Endodermal cell (in vitro differentiated cells): ENCODE results near the gene JMJD6. TPM values are rescaled to one million over a fixed set of nuclear protein-coding genes. Genes with fewer than 3 reads are reported as not detected.

Experiments
- DNase-seq: peaks from one replicate; pipeline ENCODE4 v3.0.0-alpha.2; 2017
- H3K27ac ChIP-seq: 2 replicates; pipeline ENCODE4 v1.5.1; 2013; ENCODE audit warnings: mild to moderate bottlenecking, low read depth, low read length, moderate library complexity
- H3K27me3 ChIP-seq: 2 replicates; pipeline ENCODE4 v1.6.1; 2013; ENCODE audit warnings: mild to moderate bottlenecking, low read length, moderate library complexity; ENCODE audit not compliant: insufficient read depth, control insufficient read depth, poor library complexity, severe bottlenecking
- H3K36me3 ChIP-seq: 2 replicates; pipeline ENCODE4 v1.7.0; 2013; ENCODE audit warnings: mild to moderate bottlenecking, low read length, moderate library complexity; ENCODE audit not compliant: control insufficient read depth, insufficient read depth
- H3K4me1 ChIP-seq: one replicate; pipeline ENCODE4 v1.7.0; 2013; ENCODE audit warnings: low read length; ENCODE audit not compliant: control insufficient read depth, insufficient read depth
- H3K4me3 ChIP-seq: 2 replicates; pipeline ENCODE4 v1.5.1; 2013; ENCODE audit warnings: mild to moderate bottlenecking, low read length, moderate library complexity
- H3K9ac ChIP-seq: 2 replicates; pipeline ENCODE4 v1.6.1; 2013; ENCODE audit warnings: mild to moderate bottlenecking, low read length, moderate library complexity; ENCODE audit not compliant: poor library complexity, severe bottlenecking; ENCODE audit errors: extremely low read depth
- H3K9me3 ChIP-seq: 2 replicates; pipeline ENCODE4 v1.6.1; 2013; ENCODE audit warnings: mild to moderate bottlenecking, low read length, moderate library complexity; ENCODE audit not compliant: control insufficient read depth
- H3K27ac Mint-ChIP-seq: 2 replicates; pipeline ENCODE4 v1.8.0; 2020; ENCODE audit warnings: mixed read lengths
- H3K27me3 Mint-ChIP-seq: 2 replicates; pipeline ENCODE4 v1.8.0; 2021; ENCODE audit warnings: mild to moderate bottlenecking, mixed read lengths; ENCODE audit not compliant: insufficient read depth
- H3K36me3 Mint-ChIP-seq: 2 replicates; pipeline ENCODE4 v1.8.0; 2020; ENCODE audit warnings: low read depth, mixed read lengths
- H3K4me1 Mint-ChIP-seq: 2 replicates; pipeline ENCODE4 v1.8.0; 2020; ENCODE audit warnings: mixed read lengths
- H3K4me3 Mint-ChIP-seq: 2 replicates; pipeline ENCODE4 v1.8.0; 2020; ENCODE audit warnings: mild to moderate bottlenecking, moderate library complexity, mixed read lengths
- H3K9me3 Mint-ChIP-seq: 2 replicates; pipeline ENCODE4 v1.8.0; 2020; ENCODE audit warnings: mild to moderate bottlenecking, mixed read lengths
- WGBS, 2 experiments: methylation state at CpG; one replicate each; pipeline versions ENCODE4 v1.1.5 to v1.1.7; 2013; ENCODE audit warnings: missing lambda C conversion rate in 2 of 2, mixed read lengths in 1 of 2; ENCODE audit not compliant: insufficient coverage in 1 of 2, insufficient read length in 1 of 2; 5-methylcytosine and 5-hydroxymethylcytosine counted together
- total RNA-seq, 2 donors: library from RNA; stranded (reverse); fragmentation: NEBNext Ultra II Directional in 1 of 2; extraction: Animal tissue kit (Norgen Biotek cat#: 25700) in 1 of 2; gene quantifications; 2 replicates in 1 of 2; 3 replicates in 1 of 2; pipeline ENCODE4 v1.2.1, GENCODE V29; 2021
- TF ChIP-seq, protein P1 (sequence below): fragments of 200-600 bp; sonication (generic); conservative IDR thresholded peaks from 2 replicates; pipeline ENCODE4 v1.5.0; 2021; ENCODE audit warnings: antibody characterized with exemption, mild to moderate bottlenecking

Gene JMJD6
- total RNA-seq, 2 donors from 2014 or later: 17.0 to 20.3 TPM

DNA sequence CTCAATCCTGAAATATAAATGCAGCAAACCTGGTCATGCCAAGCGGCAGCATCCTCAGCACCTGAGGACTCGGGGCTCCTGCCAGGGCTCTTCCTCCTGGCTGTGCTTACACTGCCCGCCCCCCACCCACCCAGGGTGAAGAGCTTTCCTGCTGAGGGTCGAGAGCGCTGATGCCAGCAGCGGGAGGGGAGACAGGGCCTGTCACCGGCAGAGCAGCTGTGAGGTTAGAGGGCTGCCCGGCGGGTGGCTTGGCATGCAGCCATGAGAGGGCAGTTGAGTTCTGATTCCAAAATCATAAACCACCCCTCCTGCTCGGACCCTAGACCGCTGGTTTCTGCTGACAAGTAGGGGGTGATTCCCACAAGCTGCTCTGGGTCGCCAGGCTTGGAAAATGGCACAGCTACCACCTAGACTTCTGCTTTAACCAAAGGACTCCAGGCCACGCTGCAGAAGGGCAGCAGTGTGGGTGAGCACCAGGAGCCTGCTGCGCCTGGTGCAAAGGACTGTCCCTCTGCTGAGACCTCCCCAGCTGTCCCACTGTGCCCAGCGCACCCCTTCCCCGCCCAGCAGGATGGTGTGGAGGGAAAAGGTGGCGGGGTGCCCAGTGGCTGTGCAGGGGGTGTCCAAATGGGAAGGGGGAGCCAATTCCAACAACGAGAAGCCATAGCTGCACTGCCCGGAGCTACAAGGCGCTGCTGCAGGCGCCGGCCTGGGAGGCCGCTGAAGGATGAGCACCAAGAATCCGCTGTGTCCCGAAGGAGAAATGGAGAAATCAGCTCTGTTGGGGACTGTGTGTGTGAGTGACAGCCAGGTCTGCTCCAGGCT lies 42.3 kb downstream of the JMJD6 start:
- Histone ChIP-seq H3K4me1 (no peaks in the 10 kb centered on the region), H3K27me3 (no peaks in the 10 kb centered on the region), H3K4me3 (no peak overlapping the region), H3K27ac (no peak overlapping the region), H3K9me3 (no peaks in the 10 kb centered on the region), H3K36me3 (peaks cover 15% of the 10 kb centered on the region), H3K9ac (no peak overlapping the region)
- Mint-ChIP-seq H3K27ac (no peak overlapping the region), H3K36me3 (peaks cover 12% of the 10 kb centered on the region), H3K9me3 (no peaks in the 10 kb centered on the region), H3K4me1 (peaks cover 9% of the 10 kb centered on the region), H3K27me3 (no peaks in the 10 kb centered on the region), H3K4me3 (no peak overlapping the region)
- TF ChIP-seq, protein P1, sequence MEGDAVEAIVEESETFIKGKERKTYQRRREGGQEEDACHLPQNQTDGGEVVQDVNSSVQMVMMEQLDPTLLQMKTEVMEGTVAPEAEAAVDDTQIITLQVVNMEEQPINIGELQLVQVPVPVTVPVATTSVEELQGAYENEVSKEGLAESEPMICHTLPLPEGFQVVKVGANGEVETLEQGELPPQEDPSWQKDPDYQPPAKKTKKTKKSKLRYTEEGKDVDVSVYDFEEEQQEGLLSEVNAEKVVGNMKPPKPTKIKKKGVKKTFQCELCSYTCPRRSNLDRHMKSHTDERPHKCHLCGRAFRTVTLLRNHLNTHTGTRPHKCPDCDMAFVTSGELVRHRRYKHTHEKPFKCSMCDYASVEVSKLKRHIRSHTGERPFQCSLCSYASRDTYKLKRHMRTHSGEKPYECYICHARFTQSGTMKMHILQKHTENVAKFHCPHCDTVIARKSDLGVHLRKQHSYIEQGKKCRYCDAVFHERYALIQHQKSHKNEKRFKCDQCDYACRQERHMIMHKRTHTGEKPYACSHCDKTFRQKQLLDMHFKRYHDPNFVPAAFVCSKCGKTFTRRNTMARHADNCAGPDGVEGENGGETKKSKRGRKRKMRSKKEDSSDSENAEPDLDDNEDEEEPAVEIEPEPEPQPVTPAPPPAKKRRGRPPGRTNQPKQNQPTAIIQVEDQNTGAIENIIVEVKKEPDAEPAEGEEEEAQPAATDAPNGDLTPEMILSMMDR: no peak
- DNase-seq: no peak
- 91 to 96% methylated on average over 14 to 25 of the region's 25 CpGs for WGBS, 2 experiments

GRCh38 chr17:76683011-76683755 lies 43.2 kb downstream of the JMJD6 start:
- peak; percentile 85 for DNase-seq
- H3K4me1 Mint-ChIP-seq: peaks cover 5% of the 10 kb centered on the region
- peaks cover 12% of the 10 kb centered on the region for H3K36me3 Mint-ChIP-seq
- H3K27ac ChIP-seq: no peak overlapping the region
- no peaks in the 10 kb centered on the region for H3K9me3 ChIP-seq
- H3K9me3 Mint-ChIP-seq: no peaks in the 10 kb centered on the region
- H3K27me3 ChIP-seq: no peaks in the 10 kb centered on the region
- H3K4me3 Mint-ChIP-seq: no peak overlapping the region
- H3K4me1 ChIP-seq: no peaks in the 10 kb centered on the region
- H3K9ac ChIP-seq: no peak overlapping the region
- no peaks in the 10 kb centered on the region for H3K27me3 Mint-ChIP-seq
- H3K36me3 ChIP-seq: peaks cover 15% of the 10 kb centered on the region
- no peak overlapping the region for H3K27ac Mint-ChIP-seq
- TF ChIP-seq, protein P1: peak; percentile 56
- H3K4me3 ChIP-seq: no peak overlapping the region
- 79 to 85% methylated on average over 11 to 18 of the region's 18 CpGs for WGBS, 2 experiments

DNA sequence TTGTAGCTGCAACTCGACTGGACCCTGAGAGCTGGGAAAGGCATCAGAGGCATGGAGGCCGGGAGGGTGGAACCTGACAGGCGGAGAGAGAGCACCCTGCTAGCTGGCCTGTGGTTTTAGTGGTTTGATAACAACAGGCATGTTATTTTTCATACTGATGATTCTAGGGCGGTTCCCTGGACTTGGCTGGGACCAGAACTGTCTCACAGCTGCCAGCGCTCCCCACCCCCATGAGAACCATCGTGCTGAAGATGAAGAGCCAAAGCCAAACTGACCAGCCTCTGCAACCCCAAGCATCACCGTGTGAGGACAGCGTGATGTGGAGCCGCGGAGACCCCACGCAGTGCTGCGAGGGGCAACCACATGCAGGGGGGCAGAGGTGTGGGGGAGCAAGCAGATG lies 44.1 kb downstream of the JMJD6 start:
- DNase-seq: no peak
- Histone ChIP-seq H3K9me3 (no peaks in the 10 kb centered on the region), H3K4me3 (no peak overlapping the region), H3K27ac (no peak overlapping the region), H3K4me1 (no peaks in the 10 kb centered on the region), H3K27me3 (no peaks in the 10 kb centered on the region), H3K9ac (no peak overlapping the region), H3K36me3 (peaks cover 15% of the 10 kb centered on the region)
- Mint-ChIP-seq H3K4me1 (peaks cover 5% of the 10 kb centered on the region), H3K27ac (no peak overlapping the region), H3K4me3 (no peak overlapping the region), H3K9me3 (no peaks in the 10 kb centered on the region), H3K27me3 (no peaks in the 10 kb centered on the region), H3K36me3 (peaks cover 12% of the 10 kb centered on the region)
- 96 to 100% methylated on average over 8 to 12 of the region's 12 CpGs for WGBS, 2 experiments
- TF ChIP-seq, protein P1: no peak
